ENCODE results near the gene LTV1.

DNA sequence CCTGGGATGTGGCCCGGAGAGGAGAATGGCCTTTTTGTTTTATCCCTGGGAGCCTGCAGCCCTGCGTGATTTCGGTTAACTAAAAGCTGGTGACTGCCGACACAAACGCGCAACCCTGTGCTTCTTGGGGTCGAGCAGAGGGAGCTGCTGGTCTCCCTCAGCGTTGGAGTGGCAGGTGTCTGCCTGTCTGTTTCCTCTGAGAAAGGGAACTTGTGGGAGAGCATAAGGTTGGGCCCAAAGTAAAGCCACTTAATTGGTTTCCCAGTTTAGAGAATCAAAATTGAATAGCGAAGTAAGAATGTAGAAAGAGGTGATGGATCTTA, 500 bp downstream of the LTV1 start:
- TF ChIP-seq CTCF (conservative IDR thresholded peaks at IDR 0.05; ENCODE audit: low read depth, low read length): no peak
- no peak for TF ChIP-seq EZH2phosphoT487 (IDR thresholded peaks at IDR 0.05; ENCODE audit: borderline replicate concordance, low read length)
